Right atrium auricular region (tissue), 2 donors: ENCODE results near the gene MRNIP. TPM values are rescaled to one million over a fixed set of nuclear protein-coding genes. Genes with fewer than 3 reads are reported as not detected.
A peak's percentile ranks its signal among the peaks of the same experiment; 100 is the strongest.

ENCODE experiments used
- DNase-seq: peaks from one replicate; pipeline ENCODE4 v3.0.0-alpha.2; 2019; ENCODE audit warnings: low spot score
- H3K27ac ChIP-seq, 2 donors: fragments of 200-600 bp; sonication (generic); 1 replicate in 1 of 2; 2 replicates in 1 of 2; pipeline ENCODE4 v1.5.1; 2016 to 2019
- H3K27me3 ChIP-seq, 2 donors: fragments of 200-600 bp; sonication (generic); one replicate each; pipeline versions ENCODE4 v1.5.1 to v1.6.0; 2017 to 2019
- H3K36me3 ChIP-seq: fragments of 200-600 bp; sonication (generic); one replicate; pipeline ENCODE4 v1.5.1; 2016
- H3K4me1 ChIP-seq, 2 donors: fragments of 200-600 bp; sonication (generic); one replicate each; pipeline versions ENCODE4 v1.5.1 to v1.6.0; 2017 to 2019
- H3K4me3 ChIP-seq, 2 donors: fragments of 200-600 bp; sonication (generic); 1 replicate in 1 of 2; 2 replicates in 1 of 2; pipeline ENCODE4 v1.5.1; 2017 to 2019; ENCODE audit warnings: mild to moderate bottlenecking in 1 of 2, moderate library complexity in 1 of 2
- H3K9me3 ChIP-seq, 2 donors: fragments of 200-600 bp; sonication (generic); one replicate each; pipeline ENCODE4 v1.5.1; 2019
- total RNA-seq, 2 donors: library from RNA; depleted of rRNA; stranded (reverse); fragments of >200 nt; gene quantifications; one replicate each; pipeline ENCODE4 v1.1.0, GENCODE V29; 2016
- TF ChIP-seq, protein P1 (sequence below), 2 donors: fragments of 200-600 bp; sonication (generic); IDR thresholded peaks; one replicate each; pipeline ENCODE4 v1.5.1; 2019; ENCODE audit warnings: antibody characterized with exemption in 2 of 2

The MRNIP gene
- total RNA-seq, 2 donors from 2014 or later: 12.5 to 20.3 TPM

DNA sequence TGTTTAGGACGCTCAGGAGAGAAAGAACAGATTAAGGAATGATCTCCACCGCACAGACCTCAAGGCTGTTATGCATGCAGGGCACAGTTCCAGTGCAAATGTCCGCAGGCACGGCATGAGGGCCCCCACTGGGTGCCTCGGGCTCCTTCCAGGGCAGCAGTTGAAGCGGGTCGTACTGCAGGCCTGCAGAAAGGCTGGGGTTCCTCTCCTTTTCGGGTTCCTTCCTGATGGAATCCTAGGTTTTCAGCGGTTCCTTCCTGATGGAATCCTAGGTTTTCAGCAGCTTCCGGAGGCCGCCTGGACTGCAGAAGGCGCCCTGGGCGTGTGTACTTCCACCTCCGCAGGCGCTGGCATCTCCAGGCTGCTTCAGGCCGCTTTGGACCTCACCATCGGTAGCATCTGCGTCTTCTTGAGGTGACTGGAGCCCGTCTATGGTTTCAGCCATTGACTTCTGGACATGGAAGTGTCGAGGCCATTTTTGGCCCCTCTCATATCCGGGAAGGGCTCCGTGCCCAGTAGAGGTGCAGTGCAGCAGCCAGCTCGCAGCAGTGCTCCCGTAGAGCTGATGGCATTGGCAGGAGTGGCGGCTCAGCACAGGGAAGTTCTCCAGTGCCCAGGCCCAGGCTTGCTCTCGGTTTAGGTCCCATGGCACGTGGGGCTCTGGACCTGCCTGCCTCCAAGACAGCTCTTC is 46.3 kb downstream of the MRNIP start:
- Histone ChIP-seq H3K4me1 (peaks cover 0 to 18% of the 10 kb centered on the region in 2 donors), H3K36me3 (no peaks in the 10 kb centered on the region), H3K4me3 (no peak overlapping the region), H3K27me3 (no peaks in the 10 kb centered on the region), H3K27ac (no peak overlapping the region), H3K9me3 (no peaks in the 10 kb centered on the region)
- TF ChIP-seq, protein P1, sequence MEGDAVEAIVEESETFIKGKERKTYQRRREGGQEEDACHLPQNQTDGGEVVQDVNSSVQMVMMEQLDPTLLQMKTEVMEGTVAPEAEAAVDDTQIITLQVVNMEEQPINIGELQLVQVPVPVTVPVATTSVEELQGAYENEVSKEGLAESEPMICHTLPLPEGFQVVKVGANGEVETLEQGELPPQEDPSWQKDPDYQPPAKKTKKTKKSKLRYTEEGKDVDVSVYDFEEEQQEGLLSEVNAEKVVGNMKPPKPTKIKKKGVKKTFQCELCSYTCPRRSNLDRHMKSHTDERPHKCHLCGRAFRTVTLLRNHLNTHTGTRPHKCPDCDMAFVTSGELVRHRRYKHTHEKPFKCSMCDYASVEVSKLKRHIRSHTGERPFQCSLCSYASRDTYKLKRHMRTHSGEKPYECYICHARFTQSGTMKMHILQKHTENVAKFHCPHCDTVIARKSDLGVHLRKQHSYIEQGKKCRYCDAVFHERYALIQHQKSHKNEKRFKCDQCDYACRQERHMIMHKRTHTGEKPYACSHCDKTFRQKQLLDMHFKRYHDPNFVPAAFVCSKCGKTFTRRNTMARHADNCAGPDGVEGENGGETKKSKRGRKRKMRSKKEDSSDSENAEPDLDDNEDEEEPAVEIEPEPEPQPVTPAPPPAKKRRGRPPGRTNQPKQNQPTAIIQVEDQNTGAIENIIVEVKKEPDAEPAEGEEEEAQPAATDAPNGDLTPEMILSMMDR (IDR thresholded peaks at IDR 0.05): no peak
- no peak for DNase-seq

DNA sequence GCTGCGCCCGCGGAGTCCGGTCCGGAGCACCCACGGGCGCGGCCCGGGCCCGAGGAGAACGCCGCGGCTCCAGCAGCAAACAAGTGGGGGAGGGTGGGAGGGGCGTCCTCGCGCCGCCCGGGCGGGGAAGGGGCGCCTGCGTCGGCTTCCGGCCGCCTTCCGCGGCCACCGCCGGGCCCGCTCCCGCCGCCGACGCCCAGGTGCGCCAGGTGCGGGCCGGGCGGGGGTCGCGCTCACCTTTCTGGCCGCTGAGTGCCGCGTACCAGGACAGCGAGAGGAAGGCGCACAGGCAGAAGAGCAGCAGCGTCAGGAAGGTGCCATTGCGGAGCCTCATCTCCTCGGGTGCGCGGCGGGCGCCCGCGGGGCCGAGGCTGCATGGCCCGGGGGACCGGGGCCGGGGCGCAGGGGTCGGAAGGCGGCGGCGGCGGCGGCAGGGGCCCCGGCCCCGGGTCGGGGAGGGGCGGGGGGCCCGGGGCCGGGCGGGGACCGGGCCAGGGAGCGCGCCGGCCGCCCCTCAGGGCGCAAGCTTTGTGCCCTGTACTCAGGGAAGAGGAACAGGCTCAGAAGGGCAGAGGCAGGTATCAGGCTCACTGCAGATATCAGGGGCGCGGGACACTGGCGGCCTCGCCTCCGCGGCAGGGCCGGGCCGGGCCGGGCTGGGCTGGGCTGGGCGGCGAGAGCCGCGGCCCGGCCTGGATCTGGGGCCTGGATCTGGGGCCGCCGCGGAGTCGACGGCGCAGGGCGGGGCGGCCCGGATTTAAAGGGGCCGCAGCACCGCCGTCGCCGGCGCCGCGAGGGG is 52.2 kb downstream of the MRNIP start, which contains the start of gene MGAT4B:
MGAT4B (minus strand) TSS at position 617 of the 799 bp plus-strand sequence; CDS start at position 334, 283 bp downstream.
- no peaks in the 10 kb centered on the region for H3K9me3 ChIP-seq
- no peak for DNase-seq
- H3K4me1 ChIP-seq: peaks cover 0 to 48% of the 10 kb centered on the region in 2 donors

GRCh38 chr5:179805529-179806249 is 52.9 kb downstream of the MRNIP start:
- no peak for DNase-seq
- H3K4me1 ChIP-seq: peaks cover 0 to 48% of the 10 kb centered on the region in 2 donors
- TF ChIP-seq, protein P1 (IDR thresholded peaks at IDR 0.05): no peak

More for the DNA sequence above, 52.2 kb downstream of the MRNIP start, which contains the start of gene MGAT4B:
- TF ChIP-seq, protein P1 (IDR thresholded peaks at IDR 0.05): no peak
- no peaks in the 10 kb centered on the region for H3K27me3 ChIP-seq
- no peaks in the 10 kb centered on the region for H3K36me3 ChIP-seq
- H3K27ac ChIP-seq: peak within 1 kb of the TSS; percentile 92 to 93
- peak within 1 kb of the TSS; percentile 73 to 92 for H3K4me3 ChIP-seq

GRCh38 chr5:179805070-179805528 is 53.5 kb downstream of the MRNIP start:
- peaks cover 0 to 48% of the 10 kb centered on the region in 2 donors for H3K4me1 ChIP-seq
- no peak for DNase-seq
- H3K36me3 ChIP-seq: peaks cover 12% of the 10 kb centered on the region
- TF ChIP-seq, protein P1 (IDR thresholded peaks at IDR 0.05): no peak
- no peaks in the 10 kb centered on the region for H3K27me3 ChIP-seq
- H3K27ac ChIP-seq: peak overlapping the region; percentile 92 to 93
- peak overlapping the region; percentile 73 to 92 for H3K4me3 ChIP-seq
- no peaks in the 10 kb centered on the region for H3K9me3 ChIP-seq

More at GRCh38 chr5:179805529-179806249, 52.9 kb downstream of the MRNIP start:
- Histone ChIP-seq H3K9me3 (no peaks in the 10 kb centered on the region), H3K27ac (peak overlapping the region; percentile 92 to 93), H3K36me3 (peaks cover 7% of the 10 kb centered on the region), H3K4me3 (peak overlapping the region; percentile 73 to 92), H3K27me3 (no peaks in the 10 kb centered on the region)

DNA sequence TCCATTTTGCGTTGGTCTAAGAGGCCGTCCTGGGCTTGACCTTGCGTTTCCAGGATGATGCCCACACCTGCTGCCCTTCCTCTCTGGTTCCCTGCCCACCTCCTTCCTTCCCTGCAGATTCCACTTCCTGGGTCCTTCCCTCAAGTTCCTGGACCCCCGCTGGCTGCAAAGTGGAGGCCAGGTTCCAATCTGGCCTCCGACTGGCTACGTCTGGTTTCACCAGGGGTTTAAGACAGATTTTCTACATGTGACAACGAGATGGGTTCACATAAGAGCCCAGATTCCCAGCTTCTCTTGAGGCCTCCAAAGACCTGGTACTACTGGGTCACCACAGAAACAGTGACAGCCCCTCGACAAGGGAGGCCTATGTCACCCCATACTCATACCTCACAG is 54.1 kb downstream of the MRNIP start:
- H3K4me3 ChIP-seq: no peak overlapping the region
- no peak for DNase-seq
- peaks cover 0 to 48% of the 10 kb centered on the region in 2 donors for H3K4me1 ChIP-seq

More for the DNA sequence above, 54.1 kb downstream of the MRNIP start:
- peak overlapping the region in 1 of 2 donors; percentile 92 for H3K27ac ChIP-seq
- TF ChIP-seq, protein P1 (IDR thresholded peaks at IDR 0.05): no peak
- no peaks in the 10 kb centered on the region for H3K9me3 ChIP-seq
- peaks cover 17% of the 10 kb centered on the region for H3K36me3 ChIP-seq
- H3K27me3 ChIP-seq: no peaks in the 10 kb centered on the region
